Measurements from ENCODE around the gene KIF2A.

KIF2A gene

GRCh38 chr5:62371409-62371808 lies 65.4 kb downstream of the KIF2A start:
- no peak overlapping the region for H3K4me3 ChIP-seq (ENCODE audit: low read length)
- no peaks in the 10 kb centered on the region for H3K36me3 ChIP-seq (ENCODE audit: control insufficient read depth, insufficient read depth, low read length)
- no peak overlapping the region for H3K9ac ChIP-seq (ENCODE audit: low read length)
- no peaks in the 10 kb centered on the region for H3K27me3 ChIP-seq (ENCODE audit: control insufficient read depth, insufficient read depth, low read length)
- peaks cover 5% of the 10 kb centered on the region for H3K4me1 ChIP-seq (ENCODE audit: control insufficient read depth, insufficient read depth, low read length)
- H3K9me3 ChIP-seq (ENCODE audit: control insufficient read depth, low read length): no peaks in the 10 kb centered on the region

- Histone ChIP-seq H3K9ac (ENCODE audit: low read length) (no peak overlapping the region), H3K36me3 (ENCODE audit: control insufficient read depth, insufficient read depth, low read length) (no peaks in the 10 kb centered on the region), H3K4me1 (ENCODE audit: control insufficient read depth, insufficient read depth, low read length) (peaks cover 5% of the 10 kb centered on the region)
Observed at GRCh38 chr5:62372600-62372999, 66.6 kb downstream of the KIF2A start.

GRCh38 chr5:62373382-62373781 lies 67.4 kb downstream of the KIF2A start:
- H3K9me3 ChIP-seq (ENCODE audit: control insufficient read depth, low read length): no peaks in the 10 kb centered on the region
- H3K9ac ChIP-seq (ENCODE audit: low read length): no peak overlapping the region
- no peaks in the 10 kb centered on the region for H3K27me3 ChIP-seq (ENCODE audit: control insufficient read depth, insufficient read depth, low read length)
- no peak overlapping the region for H3K4me3 ChIP-seq (ENCODE audit: low read length)
- peaks cover 5% of the 10 kb centered on the region for H3K4me1 ChIP-seq (ENCODE audit: control insufficient read depth, insufficient read depth, low read length)
- H3K36me3 ChIP-seq (ENCODE audit: control insufficient read depth, insufficient read depth, low read length): no peaks in the 10 kb centered on the region

More at GRCh38 chr5:62372600-62372999, 66.6 kb downstream of the KIF2A start:
- Histone ChIP-seq H3K4me3 (ENCODE audit: low read length) (no peak overlapping the region), H3K9me3 (ENCODE audit: control insufficient read depth, low read length) (no peaks in the 10 kb centered on the region), H3K27me3 (ENCODE audit: control insufficient read depth, insufficient read depth, low read length) (no peaks in the 10 kb centered on the region)

GRCh38 chr5:62374090-62374489 lies 68.1 kb downstream of the KIF2A start:
- peaks cover 5% of the 10 kb centered on the region for H3K4me1 ChIP-seq (ENCODE audit: control insufficient read depth, insufficient read depth, low read length)
- no peak overlapping the region for H3K9ac ChIP-seq (ENCODE audit: low read length)
- no peaks in the 10 kb centered on the region for H3K27me3 ChIP-seq (ENCODE audit: control insufficient read depth, insufficient read depth, low read length)
- H3K4me3 ChIP-seq (ENCODE audit: low read length): no peak overlapping the region
- no peaks in the 10 kb centered on the region for H3K36me3 ChIP-seq (ENCODE audit: control insufficient read depth, insufficient read depth, low read length)
- no peaks in the 10 kb centered on the region for H3K9me3 ChIP-seq (ENCODE audit: control insufficient read depth, low read length)

- Histone ChIP-seq H3K27me3 (ENCODE audit: control insufficient read depth, insufficient read depth, low read length) (no peaks in the 10 kb centered on the region), H3K36me3 (ENCODE audit: control insufficient read depth, insufficient read depth, low read length) (no peaks in the 10 kb centered on the region), H3K4me3 (ENCODE audit: low read length) (no peak overlapping the region), H3K9me3 (ENCODE audit: control insufficient read depth, low read length) (no peaks in the 10 kb centered on the region), H3K9ac (ENCODE audit: low read length) (no peak overlapping the region), H3K4me1 (ENCODE audit: control insufficient read depth, insufficient read depth, low read length) (peaks cover 5% of the 10 kb centered on the region)
Observed at GRCh38 chr5:62375627-62376026, 69.6 kb downstream of the KIF2A start.

GRCh38 chr5:62376064-62376463 lies 70.1 kb downstream of the KIF2A start:
- H3K27me3 ChIP-seq (ENCODE audit: control insufficient read depth, insufficient read depth, low read length): no peaks in the 10 kb centered on the region
- no peak overlapping the region for H3K9ac ChIP-seq (ENCODE audit: low read length)
- H3K4me1 ChIP-seq (ENCODE audit: control insufficient read depth, insufficient read depth, low read length): peaks cover 5% of the 10 kb centered on the region
- H3K36me3 ChIP-seq (ENCODE audit: control insufficient read depth, insufficient read depth, low read length): no peaks in the 10 kb centered on the region
- H3K4me3 ChIP-seq (ENCODE audit: low read length): no peak overlapping the region
- no peaks in the 10 kb centered on the region for H3K9me3 ChIP-seq (ENCODE audit: control insufficient read depth, low read length)

GRCh38 chr5:62385131-62385530 lies 79.1 kb downstream of the KIF2A start:
- H3K9ac ChIP-seq (ENCODE audit: low read length): no peak overlapping the region
- no peaks in the 10 kb centered on the region for H3K36me3 ChIP-seq (ENCODE audit: control insufficient read depth, insufficient read depth, low read length)
- no peaks in the 10 kb centered on the region for H3K4me1 ChIP-seq (ENCODE audit: control insufficient read depth, insufficient read depth, low read length)
- H3K9me3 ChIP-seq (ENCODE audit: control insufficient read depth, low read length): no peaks in the 10 kb centered on the region
- no peaks in the 10 kb centered on the region for H3K27me3 ChIP-seq (ENCODE audit: control insufficient read depth, insufficient read depth, low read length)
- H3K4me3 ChIP-seq (ENCODE audit: low read length): no peak overlapping the region

GRCh38 chr5:62385816-62386400 lies 79.9 kb downstream of the KIF2A start:
- Histone ChIP-seq H3K36me3 (ENCODE audit: control insufficient read depth, insufficient read depth, low read length) (no peaks in the 10 kb centered on the region), H3K9ac (ENCODE audit: low read length) (no peak overlapping the region), H3K9me3 (ENCODE audit: control insufficient read depth, low read length) (no peaks in the 10 kb centered on the region), H3K4me3 (ENCODE audit: low read length) (no peak overlapping the region), H3K4me1 (ENCODE audit: control insufficient read depth, insufficient read depth, low read length) (no peaks in the 10 kb centered on the region), H3K27me3 (ENCODE audit: control insufficient read depth, insufficient read depth, low read length) (no peaks in the 10 kb centered on the region)

GRCh38 chr5:62386824-62387223 lies 80.8 kb downstream of the KIF2A start:
- Histone ChIP-seq H3K4me3 (ENCODE audit: low read length) (no peak overlapping the region), H3K9ac (ENCODE audit: low read length) (no peak overlapping the region), H3K4me1 (ENCODE audit: control insufficient read depth, insufficient read depth, low read length) (no peaks in the 10 kb centered on the region), H3K9me3 (ENCODE audit: control insufficient read depth, low read length) (no peaks in the 10 kb centered on the region), H3K36me3 (ENCODE audit: control insufficient read depth, insufficient read depth, low read length) (no peaks in the 10 kb centered on the region), H3K27me3 (ENCODE audit: control insufficient read depth, insufficient read depth, low read length) (no peaks in the 10 kb centered on the region)

- H3K36me3 ChIP-seq (ENCODE audit: control insufficient read depth, insufficient read depth, low read length): peaks cover 4% of the 10 kb centered on the region
Observed at GRCh38 chr5:62395210-62395950, 89.4 kb downstream of the KIF2A start.

GRCh38 chr5:62403411-62404250 lies 97.6 kb downstream of the KIF2A start, which contains the start of gene DIMT1:
Gene DIMT1, minus strand, starts transcription at chr5:62403905. Its CDS starts 133 bp downstream, at chr5:62403772.
- H3K27me3 ChIP-seq (ENCODE audit: control insufficient read depth, insufficient read depth, low read length): no peaks in the 10 kb centered on the region
- peak within 1 kb of the TSS; percentile 83 for H3K9ac ChIP-seq (ENCODE audit: low read length)
- no peaks in the 10 kb centered on the region for H3K36me3 ChIP-seq (ENCODE audit: control insufficient read depth, insufficient read depth, low read length)
- peak within 1 kb of the TSS; percentile 12 for H3K4me3 ChIP-seq (ENCODE audit: low read length)
- H3K9me3 ChIP-seq (ENCODE audit: control insufficient read depth, low read length): no peaks in the 10 kb centered on the region
- H3K4me1 ChIP-seq (ENCODE audit: control insufficient read depth, insufficient read depth, low read length): no peaks in the 10 kb centered on the region

More at GRCh38 chr5:62395210-62395950, 89.4 kb downstream of the KIF2A start:
- Histone ChIP-seq H3K9ac (ENCODE audit: low read length) (no peak overlapping the region), H3K4me3 (ENCODE audit: low read length) (no peak overlapping the region), H3K9me3 (ENCODE audit: control insufficient read depth, low read length) (no peaks in the 10 kb centered on the region), H3K4me1 (ENCODE audit: control insufficient read depth, insufficient read depth, low read length) (no peaks in the 10 kb centered on the region), H3K27me3 (ENCODE audit: control insufficient read depth, insufficient read depth, low read length) (no peaks in the 10 kb centered on the region)
